Right lung (tissue), 5 donors: ENCODE results near the gene TMEM129. TPM values are rescaled to one million over a fixed set of nuclear protein-coding genes. Genes with fewer than 3 reads are reported as not detected.
A peak's percentile ranks its signal among the peaks of the same experiment; 100 is the strongest.

Experiments used
- DNase-seq, 2 donors: peaks; one replicate each; pipeline ENCODE4 v3.0.0-alpha.2; 2013
- polyA plus RNA-seq, 5 donors: library from polyadenylated mRNA; unstranded; fragments of 120-200 nt; gene quantifications; one replicate each; pipeline versions ENCODE4 v1.2.1 to v1.2.3, GENCODE V29; 2013; ENCODE audit warnings: inconsistent platforms in 1 of 5, low replicate concordance in 1 of 5; ENCODE audit not compliant: insufficient read length in 5 of 5, insufficient read depth in 1 of 5

Gene TMEM129
- polyA plus RNA-seq, 5 donors, result 21.2 to 29.6 (median 26.8) TPM

DNA sequence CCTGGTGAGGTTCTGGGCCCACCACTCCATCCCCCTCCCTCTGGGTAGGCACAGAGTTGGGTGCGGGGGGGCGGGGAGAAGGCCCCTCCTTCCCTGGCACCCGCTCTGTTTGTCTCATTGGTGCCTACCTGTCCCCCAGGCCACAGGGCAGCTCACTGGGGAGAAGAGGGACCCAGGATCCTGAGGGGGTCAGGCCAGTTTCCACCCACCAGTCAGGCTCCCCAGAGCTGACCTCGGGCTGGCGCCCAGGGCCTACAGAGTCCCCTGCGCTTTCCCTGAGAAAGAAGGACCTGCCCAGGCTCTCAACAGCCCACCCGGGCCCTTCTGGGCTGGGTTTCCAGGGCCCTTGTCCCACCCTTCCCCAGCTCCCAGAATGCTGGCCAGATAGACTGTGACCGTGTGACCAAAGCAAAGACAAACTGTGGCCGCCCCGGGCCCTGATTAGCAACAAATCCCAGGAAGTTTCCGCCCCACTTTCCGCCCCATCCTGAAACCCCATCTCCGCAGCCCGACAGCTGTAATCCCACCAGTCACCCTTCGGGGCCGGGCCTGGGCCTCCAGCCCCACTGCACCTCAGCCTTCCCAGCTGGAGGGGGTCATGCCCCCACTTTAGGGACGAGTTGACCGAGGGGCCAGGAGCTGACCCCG is 38.2 kb upstream of the TMEM129 start:
- DNase-seq, result no peak

DNA sequence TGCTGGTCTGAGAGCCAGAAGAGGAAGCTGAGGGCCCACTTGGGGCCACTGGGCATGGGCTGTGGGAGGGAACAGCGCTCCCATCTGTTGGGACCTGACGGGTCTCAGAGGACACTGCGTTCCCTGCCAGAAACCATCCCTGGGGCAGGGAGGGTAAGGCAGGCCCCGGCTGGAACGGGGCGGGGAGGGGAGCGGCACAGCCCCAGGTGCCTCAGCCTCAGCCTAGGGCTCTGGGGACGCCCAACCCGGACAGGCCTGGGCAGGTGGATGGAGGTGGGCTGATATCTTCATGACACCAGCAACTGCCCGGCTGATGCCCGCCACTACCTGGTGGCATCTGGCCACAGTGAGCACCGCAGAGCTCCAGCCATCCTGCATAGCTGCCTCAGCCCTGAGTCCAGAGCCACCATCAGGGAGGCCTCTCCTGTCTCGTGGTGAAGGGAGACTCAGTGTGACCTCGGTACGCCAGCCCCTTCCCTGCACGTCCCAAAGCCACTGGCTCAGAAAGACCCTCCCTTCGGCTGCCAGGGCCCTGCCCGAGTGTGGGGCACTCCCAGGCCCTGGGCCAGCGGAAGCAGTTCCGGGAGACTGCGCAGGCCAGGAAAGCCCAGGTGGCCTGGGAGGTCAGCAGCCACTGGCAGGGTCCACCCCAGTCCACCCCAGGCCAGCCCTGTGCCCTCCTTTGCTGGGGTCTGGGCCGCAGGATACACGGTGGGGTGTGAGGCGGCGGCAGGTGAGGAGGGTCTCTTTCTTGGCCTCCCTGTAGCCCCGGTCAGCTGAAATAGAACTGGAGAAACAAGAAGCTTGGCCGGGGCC is 37.4 kb upstream of the TMEM129 start:
- DNase-seq, result no peak

DNA sequence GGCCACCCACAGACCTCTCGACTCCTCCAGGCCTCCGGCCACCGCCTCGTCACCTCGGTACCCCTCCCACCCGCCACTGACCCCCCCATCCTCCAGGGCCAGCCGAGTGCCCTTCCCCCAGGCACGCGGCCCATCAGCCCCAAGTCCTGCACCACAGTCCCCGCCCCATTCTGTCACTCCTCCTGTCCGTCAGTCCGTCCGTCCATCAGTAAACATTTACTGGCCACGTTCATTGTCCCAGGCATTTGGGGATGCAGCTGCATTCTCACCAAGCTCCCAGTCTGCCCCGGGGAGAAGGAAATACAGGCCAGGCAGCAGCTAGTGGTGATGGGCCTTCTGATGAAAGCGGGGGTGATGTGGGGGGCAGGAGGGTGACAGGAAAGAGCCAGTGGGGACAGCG is 36.7 kb upstream of the TMEM129 start:
- no peak for DNase-seq

DNA sequence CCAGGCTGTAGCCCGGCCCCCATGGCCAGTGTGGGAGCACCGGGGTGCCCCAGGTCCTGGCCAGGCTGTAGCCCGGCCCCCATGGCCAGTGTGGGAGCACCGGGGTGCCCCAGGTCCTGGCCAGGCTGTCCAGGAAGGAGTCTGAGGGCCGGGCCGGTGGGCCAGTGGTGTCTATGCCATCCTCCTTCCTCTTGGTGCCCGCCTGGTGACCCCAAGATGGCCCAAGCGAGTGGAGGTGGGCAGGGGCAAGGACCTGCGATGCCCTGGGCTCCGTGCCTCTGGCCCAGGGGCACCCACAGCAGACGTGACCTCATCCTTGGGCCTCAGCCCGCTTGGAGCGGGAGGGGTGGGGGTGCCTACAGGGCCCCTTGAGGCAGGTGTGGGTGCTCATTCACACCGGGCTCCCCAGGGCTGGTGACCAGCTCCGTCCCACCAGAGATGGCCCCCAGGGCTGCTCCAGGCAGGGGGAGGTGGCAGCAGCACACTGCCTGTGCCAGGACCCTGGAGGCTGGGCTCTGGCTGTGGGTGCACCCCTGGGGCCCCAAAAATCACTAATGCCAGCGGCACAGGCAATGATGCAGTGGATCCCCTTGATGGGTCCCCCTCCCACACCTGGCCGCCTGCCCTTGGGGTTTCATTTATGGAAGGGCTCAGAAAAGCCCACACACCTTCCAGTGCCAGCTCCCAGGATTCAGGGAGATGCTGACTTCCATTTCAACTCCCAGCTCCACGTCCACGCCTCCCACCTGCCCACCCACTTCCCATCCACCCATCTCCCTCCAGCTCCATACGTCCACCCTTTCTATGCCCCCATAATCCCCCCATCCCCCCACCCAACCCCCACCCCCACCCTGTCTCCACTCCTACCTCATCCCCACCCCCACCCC is 36.0 kb upstream of the TMEM129 start:
- DNase-seq, result no peak

DNA sequence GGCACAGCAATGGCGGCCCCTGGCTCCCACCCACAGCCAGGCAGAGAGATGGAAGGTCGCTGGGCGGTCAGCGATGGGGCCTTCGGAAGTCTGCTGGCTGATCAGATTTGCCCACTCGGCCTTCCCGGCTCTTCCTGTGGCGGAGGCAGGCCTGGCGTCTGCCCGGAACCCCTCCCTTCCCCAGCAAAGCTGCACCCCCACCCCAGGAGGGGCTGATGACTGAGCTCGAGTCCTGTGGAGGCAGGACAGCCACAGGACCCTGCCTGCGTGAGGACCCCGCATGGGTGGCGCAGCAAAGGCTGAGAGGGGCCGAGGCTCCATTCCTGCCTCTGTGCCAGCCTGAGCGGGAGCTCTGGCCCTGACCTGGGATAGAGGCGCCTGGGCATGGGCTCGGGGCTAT is 35.0 kb upstream of the TMEM129 start:
- no peak for DNase-seq

DNA sequence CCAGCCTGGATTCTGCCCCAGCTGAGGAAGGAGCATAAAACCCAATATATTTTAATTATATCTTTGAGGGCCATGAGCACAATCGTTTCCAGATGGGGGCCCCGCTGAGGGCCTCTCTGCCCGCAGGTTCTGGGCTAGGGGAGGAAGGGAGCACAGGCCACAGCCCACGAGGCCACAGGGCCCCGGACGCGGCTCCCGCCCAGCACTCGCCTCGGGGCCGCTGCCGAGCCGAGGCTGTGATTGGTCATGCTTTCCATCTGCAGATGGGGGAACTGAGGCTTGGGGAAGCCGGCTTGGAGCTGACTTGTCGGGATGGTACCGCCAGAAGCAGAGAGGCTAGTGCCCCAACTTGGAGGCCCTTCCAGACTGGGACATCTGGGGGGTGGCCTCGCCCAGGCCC is 34.2 kb upstream of the TMEM129 start:
- DNase-seq, result no peak

DNA sequence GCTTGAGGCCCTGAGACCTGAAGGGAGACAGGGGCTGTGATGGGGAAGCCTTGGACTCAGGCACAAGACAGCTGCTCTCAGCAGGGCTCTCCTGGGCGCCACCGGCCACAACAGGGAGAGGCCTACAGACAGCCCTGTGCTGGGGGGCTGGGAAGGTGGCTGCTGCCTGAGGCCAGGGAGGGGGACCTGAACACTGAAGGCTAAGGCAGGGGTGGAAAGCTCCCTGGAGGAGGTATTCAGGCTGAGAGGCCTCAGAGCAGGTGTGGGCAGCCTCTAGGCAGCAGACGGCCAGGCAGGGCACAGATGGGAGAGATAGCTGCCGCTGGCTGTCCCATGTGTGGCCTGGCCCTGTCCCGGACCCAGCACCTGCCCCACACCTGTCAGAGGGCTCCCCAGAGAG is 33.2 kb upstream of the TMEM129 start:
- DNase-seq, result no peak

DNA sequence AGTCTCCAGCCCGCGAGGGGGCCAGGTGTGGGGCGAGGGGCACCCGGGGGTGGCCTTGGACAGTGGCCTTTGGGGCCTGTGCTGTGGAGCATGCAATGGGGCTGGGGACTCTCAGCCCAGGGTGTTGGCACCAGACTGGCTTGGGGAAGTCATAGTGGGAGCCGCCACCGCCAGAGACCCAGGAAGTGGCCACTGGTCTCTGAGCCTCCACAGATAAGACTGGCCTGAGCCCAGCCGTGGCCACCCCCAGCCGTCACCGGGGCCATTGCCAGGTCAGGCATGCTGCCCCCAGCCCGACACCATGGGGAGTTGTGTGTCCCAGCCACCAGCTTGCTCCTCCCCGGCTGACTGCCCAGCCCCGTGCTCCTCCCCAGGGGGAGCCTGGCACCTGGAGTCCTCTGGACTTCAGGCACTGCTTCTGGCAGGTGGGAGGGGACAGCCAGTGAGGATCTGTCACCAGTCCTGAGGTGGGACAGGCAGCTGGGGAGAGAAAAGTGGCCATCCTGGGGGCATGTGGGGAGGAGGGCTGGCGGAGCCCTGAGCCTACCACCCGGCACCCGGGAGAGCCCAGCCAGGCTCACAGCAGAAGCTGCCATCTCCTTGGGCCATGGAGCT is 32.7 kb upstream of the TMEM129 start:
- no peak for DNase-seq

DNA sequence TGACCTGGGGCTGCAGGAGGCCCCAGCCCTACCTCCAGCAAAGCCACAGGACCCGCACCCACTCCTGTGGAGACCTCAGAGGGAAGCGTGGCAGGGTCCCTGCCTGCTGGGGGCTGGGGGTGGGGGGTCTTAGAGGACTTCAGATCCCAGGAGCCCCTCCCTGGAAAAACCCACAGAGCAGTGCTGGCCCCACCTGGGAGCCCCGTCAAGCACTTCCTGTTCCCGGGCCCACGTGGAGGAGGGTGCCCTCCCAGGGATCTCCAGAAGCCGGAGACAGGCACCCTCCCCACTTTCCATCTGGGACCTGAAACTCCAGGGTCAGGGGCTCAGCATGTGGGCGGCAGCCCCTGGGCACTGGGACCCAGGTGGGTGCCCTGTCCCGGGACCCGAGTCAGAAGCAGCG is 32.2 kb upstream of the TMEM129 start:
- no peak for DNase-seq

DNA sequence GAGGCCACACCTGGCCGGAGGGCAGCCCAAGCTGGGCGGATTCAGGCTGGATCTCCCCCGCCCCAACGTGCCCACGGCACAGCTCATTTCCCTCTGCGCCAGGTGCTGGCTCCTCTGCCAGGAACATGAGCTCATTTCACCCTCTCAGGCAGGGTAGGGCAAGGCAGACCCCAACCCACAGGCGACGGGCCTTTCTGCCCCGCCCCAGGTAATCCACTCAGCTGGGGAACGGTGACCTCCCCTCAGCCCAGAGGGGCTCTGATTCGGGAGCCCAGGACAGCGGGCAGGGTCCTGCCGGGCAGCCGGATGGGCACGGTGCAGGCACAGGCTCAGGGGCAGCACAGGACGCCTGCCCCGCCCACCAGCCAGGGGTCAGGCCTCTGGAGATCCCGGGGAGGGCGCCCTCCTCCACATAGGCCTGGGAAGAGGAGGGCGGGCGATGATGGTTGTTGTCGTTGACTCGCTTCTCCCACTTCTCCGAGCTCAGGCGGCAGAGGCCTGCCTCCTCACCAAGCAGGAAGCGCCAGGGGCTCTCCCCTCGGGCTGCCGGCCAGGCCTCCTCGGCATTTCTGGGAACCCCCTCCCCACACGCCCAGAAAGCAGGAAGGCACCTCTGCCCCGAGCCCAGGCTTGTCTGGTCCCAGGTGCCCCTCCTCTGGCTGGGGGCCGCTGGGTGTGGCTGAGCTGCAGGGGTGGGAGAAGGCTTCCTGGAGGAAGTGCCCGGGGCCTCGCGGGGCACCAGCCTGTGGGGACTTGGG is 31.3 kb upstream of the TMEM129 start:
- DNase-seq, result no peak

DNA sequence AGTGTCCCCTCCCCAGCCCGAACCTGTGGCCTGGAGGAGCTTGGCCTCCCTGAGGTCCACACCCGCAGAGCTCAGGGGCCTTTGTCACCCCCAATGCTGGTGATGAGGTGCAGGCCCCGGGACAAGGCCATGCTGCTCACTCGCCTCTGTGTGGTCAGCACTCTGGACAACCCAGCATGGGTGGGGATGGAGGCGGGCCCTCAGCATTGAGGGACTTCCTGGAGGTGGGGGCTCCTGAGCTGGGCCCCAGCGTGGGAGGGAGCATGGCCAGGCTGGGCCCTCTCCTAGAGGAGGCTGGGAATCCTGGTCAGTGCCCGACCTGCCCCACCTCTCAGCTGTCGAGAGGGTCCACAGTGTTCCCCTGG is 30.8 kb upstream of the TMEM129 start:
- DNase-seq, result no peak

DNA sequence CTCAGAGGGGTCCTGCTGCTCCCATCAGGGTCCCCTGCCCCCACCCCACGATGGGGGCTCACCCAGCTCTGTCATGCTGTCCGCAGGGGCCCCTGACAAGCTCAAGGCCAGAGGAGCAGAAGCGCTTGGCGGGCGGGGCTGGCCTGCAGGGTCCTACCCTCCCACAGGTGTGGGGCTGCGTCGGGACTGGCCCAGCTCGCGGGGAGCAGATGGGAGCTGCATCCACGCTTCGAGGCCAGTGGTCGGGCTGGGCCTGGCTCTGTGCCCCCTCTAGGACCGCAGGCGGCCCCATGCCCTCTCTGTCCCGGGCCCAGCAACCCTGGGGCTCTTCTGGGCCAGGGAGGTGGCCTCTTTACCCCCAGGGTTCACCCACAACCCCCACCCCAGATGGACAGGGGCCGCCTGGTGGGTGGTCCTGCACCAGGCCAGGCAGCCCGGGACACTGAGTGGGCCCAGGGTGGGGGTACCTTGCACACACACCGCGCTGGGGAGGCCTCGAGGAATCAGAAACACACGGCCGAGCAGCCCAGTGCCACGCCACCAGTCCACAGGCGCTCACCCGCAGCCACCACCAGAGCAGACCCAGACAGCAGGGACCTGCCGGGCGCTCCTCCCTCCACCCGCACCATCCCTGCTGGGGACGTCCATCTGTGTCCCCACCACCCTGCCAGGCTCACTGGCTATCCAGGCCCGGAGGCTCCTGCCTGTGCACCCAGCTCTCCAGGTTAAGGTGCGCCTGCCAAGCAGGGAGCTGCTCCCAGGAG is 30.2 kb upstream of the TMEM129 start:
- no peak for DNase-seq

DNA sequence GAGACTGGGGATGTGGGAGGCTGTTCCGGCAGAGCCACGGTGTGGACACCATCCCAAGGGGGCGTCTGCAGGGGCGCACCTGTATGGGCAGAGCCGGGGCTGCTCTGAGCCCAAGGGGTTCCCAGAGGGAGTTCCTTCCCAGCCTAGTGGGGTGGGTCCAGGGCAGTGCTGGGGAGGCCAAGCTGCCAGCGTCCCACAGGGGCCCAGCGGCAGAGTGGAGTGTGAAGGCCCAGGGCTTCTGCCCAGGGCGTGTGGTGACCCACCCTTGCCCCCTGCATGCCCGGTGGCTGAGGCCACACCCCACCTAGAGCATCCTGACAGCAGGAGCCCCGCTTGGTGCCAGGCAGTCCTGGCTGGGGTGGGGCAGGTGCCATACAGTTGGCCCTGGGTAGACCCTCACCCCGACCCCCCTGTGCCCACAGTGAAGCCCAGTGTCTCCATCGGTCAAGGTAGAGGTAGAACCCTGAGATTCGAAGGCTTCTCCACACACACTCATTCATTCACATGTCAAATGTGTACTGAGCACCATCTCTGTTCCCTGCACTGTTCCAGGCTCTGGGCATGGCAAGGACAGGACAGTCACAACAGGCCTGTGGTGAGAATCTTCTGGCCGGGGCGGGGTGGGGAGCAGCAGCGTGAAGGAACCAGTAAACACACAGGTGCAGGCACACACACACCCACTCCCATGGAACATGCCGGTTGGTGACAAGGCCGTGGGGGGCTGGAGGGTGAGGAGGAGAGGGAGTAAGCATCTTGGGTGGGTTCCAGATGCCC is 29.4 kb upstream of the TMEM129 start:
- DNase-seq, result no peak

DNA sequence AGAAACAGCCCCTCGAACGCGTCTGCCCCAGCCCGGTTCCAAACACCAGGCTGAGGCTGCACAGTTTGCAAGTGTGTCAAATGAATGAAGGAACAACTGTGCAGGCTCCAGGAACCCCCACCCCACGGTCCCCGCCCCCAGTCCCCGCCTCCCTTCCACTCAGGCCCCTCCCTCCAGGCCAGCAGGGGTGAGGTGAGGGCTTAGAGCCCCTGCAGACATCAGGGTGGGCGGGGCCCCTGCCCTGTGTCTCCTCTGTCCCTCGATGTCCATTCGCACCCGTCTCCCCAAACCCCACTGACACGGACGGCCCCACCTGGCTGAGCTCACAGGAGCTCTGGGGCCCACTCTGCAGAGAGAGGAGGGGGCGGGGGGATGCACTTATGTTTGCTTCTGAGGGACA is 28.7 kb upstream of the TMEM129 start:
- DNase-seq, result no peak

DNA sequence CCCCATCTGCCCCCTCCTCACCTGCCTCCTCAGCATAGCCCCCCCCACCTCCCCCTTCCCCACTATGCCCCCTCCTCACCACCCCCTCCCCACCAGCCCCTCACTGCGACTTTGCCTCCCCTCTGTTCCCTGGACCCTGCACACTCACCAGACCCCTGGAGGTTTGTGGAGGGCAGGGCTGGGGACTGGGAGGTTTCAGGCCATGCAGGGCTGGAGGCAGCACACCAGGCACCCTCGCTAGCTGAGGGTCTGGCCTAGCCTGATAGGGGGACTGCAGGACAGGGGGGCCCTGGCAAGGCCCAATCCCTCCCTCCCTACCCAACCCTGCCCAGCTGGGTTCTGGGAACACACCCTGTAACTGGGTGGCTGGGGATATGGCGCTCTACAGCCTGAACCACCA is 28.2 kb upstream of the TMEM129 start:
- DNase-seq, result no peak

DNA sequence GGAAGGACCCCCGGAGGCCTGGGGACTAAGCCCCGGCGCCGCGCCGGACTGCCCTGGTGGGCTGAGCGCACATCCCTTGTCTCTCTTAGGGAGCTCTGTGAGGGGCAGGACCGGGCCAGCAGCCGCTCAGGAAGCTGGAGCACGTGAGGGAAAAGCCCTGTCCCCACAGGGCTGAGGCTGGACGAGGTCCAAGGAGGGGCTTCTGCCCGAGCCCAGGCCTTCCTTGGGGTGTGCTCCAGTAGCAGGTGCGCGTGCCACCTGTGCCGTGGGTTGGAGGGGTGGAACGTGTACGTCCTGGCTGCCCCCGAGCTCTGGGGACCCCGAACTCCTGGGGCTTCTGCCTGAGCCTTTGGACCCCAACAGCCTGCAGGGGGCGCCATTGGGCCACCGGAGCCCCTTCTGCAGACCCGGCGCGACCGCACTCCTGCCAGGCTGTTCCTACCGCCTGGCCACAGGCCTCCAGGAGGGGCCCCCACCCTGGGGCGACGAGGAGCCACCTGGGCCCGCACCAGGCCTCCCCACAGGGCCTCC is 27.4 kb upstream of the TMEM129 start:
- peak in 1 of 2 donors; percentile 72 for DNase-seq

DNA sequence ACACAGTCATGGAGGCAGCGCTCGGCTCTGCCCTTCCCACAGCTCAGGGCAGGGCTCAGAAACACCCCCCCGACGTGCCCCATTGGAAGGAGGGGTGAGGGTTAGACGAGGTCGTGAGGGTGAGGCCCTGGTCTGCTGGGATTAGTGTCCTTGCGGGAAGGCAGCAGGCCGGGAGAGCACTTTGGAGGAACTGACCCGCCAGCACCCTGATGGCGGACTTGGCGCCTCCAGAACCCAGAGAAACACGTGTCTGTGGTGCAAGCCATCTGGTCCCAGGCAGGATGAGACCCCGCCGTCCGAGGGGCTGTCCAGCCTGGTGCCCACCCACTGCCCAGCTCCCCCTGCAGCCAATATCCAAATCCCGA is 26.5 kb upstream of the TMEM129 start:
- no peak for DNase-seq

DNA sequence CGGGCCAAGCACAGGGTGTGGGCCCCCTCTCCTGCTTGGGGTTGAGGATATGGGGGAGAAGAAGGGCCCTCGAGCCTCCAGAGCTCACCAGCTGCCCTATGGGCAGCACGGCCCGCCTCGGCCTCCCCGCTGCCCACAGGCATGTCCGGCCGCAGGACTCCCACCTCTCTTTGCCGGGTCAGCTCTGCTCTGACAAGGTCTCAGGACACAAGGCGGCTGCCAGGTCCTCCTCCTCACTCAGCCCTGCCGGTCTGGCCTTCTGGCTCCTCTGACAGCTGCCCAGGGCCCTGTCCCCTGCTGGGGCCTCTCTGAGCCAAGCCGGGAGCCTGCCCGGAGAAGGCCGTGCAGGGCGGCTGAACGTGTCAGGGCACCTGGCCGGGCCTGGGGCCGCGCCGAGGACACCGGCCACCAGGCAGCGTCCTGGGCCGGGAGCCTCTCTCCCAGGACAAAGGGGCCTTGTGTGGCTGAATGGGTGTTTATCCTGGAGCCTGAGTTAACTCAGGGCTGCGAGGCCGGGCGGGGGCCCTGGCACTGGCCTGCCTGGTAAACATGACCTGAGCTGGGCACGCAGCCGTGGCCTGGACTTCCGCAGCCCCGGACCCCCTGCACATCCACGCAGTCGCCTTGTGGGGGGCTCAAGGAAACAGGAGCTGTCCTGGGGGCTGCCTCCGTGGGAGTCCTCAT is 25.9 kb upstream of the TMEM129 start:
- no peak for DNase-seq

DNA sequence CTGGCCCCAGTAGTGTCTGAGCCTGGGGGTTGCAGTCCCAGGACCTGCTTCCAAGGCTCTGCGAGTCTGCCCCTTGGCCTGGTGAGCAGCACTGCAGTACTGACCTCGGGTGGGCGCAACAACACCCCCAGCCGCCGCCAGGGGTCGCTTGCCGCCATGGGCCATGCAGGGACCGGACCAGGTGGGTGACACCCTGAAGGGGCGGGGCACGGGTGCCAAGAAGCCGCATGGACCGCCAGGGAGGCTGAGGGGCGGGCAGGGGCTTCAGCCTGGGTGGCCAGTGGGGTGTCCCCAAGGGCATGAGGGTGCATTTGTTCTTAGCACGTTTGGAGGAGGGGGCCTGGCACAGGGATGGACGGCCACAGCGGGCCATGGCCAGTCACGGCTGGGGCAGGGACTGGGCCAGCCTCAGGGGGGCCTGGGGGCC is 25.2 kb upstream of the TMEM129 start:
- DNase-seq, result no peak
